Stomach (tissue), 4 donors: ENCODE results near the gene MUC6.

Source experiments
- CTCF ChIP-seq, 7 experiments: fragments of 450-650 bp in 4 of 7; fragments of 200-600 bp in 3 of 7; sonication (generic) in 3 of 7; IDR thresholded peaks; one replicate each; pipeline ENCODE4 v1.5.1; 2016 to 2019; ENCODE audit warnings: antibody characterized with exemption in 7 of 7, control low read depth in 2 of 7, mild to moderate bottlenecking in 1 of 7
- EP300 ChIP-seq: sonication (generic); formaldehyde crosslinking; IDR thresholded peaks from one replicate; pipeline ENCODE4 v1.6.1; 2017; ENCODE audit warnings: antibody characterized with exemption
- POLR2A ChIP-seq, 4 donors: fragments of 450-650 bp; IDR thresholded peaks; one replicate each; pipeline ENCODE4 v1.6.1; 2016; ENCODE audit warnings: antibody characterized with exemption in 4 of 4, control low read depth in 2 of 4, mild to moderate bottlenecking in 1 of 4, moderate library complexity in 1 of 4

GRCh38 chr11:1076061-1076665 lies 39.6 kb upstream of the MUC6 start:
- TF ChIP-seq POLR2A (IDR thresholded peaks at IDR 0.05): no peak
- no peak for TF ChIP-seq CTCF (IDR thresholded peaks at IDR 0.05)
- TF ChIP-seq EP300: no peak
